Measurements from ENCODE around the gene DRD1.

- TF ChIP-seq EZH2 (IDR thresholded peaks at IDR 0.05) (no peak), POLR2AphosphoS5 (IDR thresholded peaks at IDR 0.05; ENCODE audit: borderline replicate concordance, low read depth, low read length) (no peak), FOXP2 (optimal IDR thresholded peaks at IDR 0.05; ENCODE audit: control extremely low read depth, extremely low read length, insufficient read depth) (no peak)
Observed at GRCh38 chr5:175467983-175468690, 24.2 kb upstream of the DRD1 start.

All from SK-N-MC (cell line).